ENCODE results near the gene TBC1D16. TPM values are rescaled to one million over a fixed set of nuclear protein-coding genes. Genes with fewer than 3 reads are reported as not detected.
"Not testable (repeated sequence)": the region's sequence is repeated elsewhere in the genome, so short reads cannot be mapped to it uniquely, and the experiment has no call there.

Gene TBC1D16
- total and polyA plus RNA-seq, 4 donors = 7.3 to 48.5 (median 16.5) TPM

GRCh38 chr17:79966681-79967080, 69.0 kb downstream of the TBC1D16 start:
- Histone ChIP-seq H3K27me3 (ENCODE audit: control insufficient read depth in 3 of 3, insufficient read depth in 3 of 3, low read length in 2 of 3) (no peaks in the 10 kb centered on the region), H3K27ac (ENCODE audit: low read depth in 1 of 2, low read length in 1 of 2) (no peak overlapping the region), H3K9me3 (ENCODE audit: control insufficient read depth in 4 of 4, insufficient read depth in 3 of 4, low read length in 3 of 4) (no peaks in the 10 kb centered on the region), H3K4me1 (ENCODE audit: control insufficient read depth in 5 of 5, insufficient read depth in 5 of 5, low read length in 5 of 5) (peaks cover 0 to 5% (median 0%) of the 10 kb centered on the region in 5 donors), H3K4me3 (no peak overlapping the region), H3K9ac (ENCODE audit: insufficient read depth in 1 of 2, low read length in 2 of 2) (no peak overlapping the region), H3K36me3 (ENCODE audit: control insufficient read depth in 4 of 4, insufficient read depth in 4 of 4, low read length in 4 of 4) (no peaks in the 10 kb centered on the region)
- ATAC-seq (ENCODE audit: insufficient read depth, low FRiP score) (no peak), DNase-seq (no peak)
- no peak for TF ChIP-seq CTCF (IDR thresholded peaks at IDR 0.05; ENCODE audit: control extremely low read depth, extremely low read depth)
- WGBS, 2 donors = 71 to 87% methylated on average over 3 of the region's 3 CpGs

GRCh38 chr17:79965806-79966205, 69.9 kb downstream of the TBC1D16 start:
- no peak overlapping the region for H3K4me3 ChIP-seq
- H3K27me3 ChIP-seq (ENCODE audit: control insufficient read depth in 3 of 3, insufficient read depth in 3 of 3, low read length in 2 of 3) = no peaks in the 10 kb centered on the region
- no peak overlapping the region for H3K27ac ChIP-seq (ENCODE audit: low read depth in 1 of 2, low read length in 1 of 2)
- no peak overlapping the region for H3K9ac ChIP-seq (ENCODE audit: insufficient read depth in 1 of 2, low read length in 2 of 2)
- TF ChIP-seq CTCF (IDR thresholded peaks at IDR 0.05; ENCODE audit: control extremely low read depth, extremely low read depth) = no peak
- DNase-seq (peak; percentile 58 to 83 (median 76)), ATAC-seq (ENCODE audit: insufficient read depth, low FRiP score) (no peak)
- 71 to 77% methylated on average over 6 of the region's 6 CpGs for WGBS, 2 donors
- H3K9me3 ChIP-seq (ENCODE audit: control insufficient read depth in 4 of 4, insufficient read depth in 3 of 4, low read length in 3 of 4) = peaks cover 0 to 4% (median 0%) of the 10 kb centered on the region in 4 donors
- no peaks in the 10 kb centered on the region for H3K36me3 ChIP-seq (ENCODE audit: control insufficient read depth in 4 of 4, insufficient read depth in 4 of 4, low read length in 4 of 4)
- H3K4me1 ChIP-seq (ENCODE audit: control insufficient read depth in 5 of 5, insufficient read depth in 5 of 5, low read length in 5 of 5) = peaks cover 0 to 5% (median 0%) of the 10 kb centered on the region in 5 donors

GRCh38 chr17:79962467-79962866, 73.2 kb downstream of the TBC1D16 start:
- not testable (repeated sequence) for DNase-seq

GRCh38 chr17:79961567-79961966, 74.1 kb downstream of the TBC1D16 start:
- ATAC-seq (ENCODE audit: insufficient read depth, low FRiP score); H3K9me3 ChIP-seq (ENCODE audit: control insufficient read depth in 4 of 4, insufficient read depth in 3 of 4, low read length in 3 of 4); H3K27ac ChIP-seq (ENCODE audit: low read depth in 1 of 2, low read length in 1 of 2); DNase-seq; H3K27me3 ChIP-seq (ENCODE audit: control insufficient read depth in 3 of 3, insufficient read depth in 3 of 3, low read length in 2 of 3); H3K4me1 ChIP-seq (ENCODE audit: control insufficient read depth in 5 of 5, insufficient read depth in 5 of 5, low read length in 5 of 5); H3K4me3 ChIP-seq; H3K36me3 ChIP-seq (ENCODE audit: control insufficient read depth in 4 of 4, insufficient read depth in 4 of 4, low read length in 4 of 4); H3K9ac ChIP-seq (ENCODE audit: insufficient read depth in 1 of 2, low read length in 2 of 2): not testable (repeated sequence)
- WGBS, 2 donors = 97% methylated on average over 9 of the region's 9 CpGs

More at GRCh38 chr17:79962467-79962866, 73.2 kb downstream of the TBC1D16 start:
- H3K4me3 ChIP-seq; H3K27me3 ChIP-seq (ENCODE audit: control insufficient read depth in 3 of 3, insufficient read depth in 3 of 3, low read length in 2 of 3); H3K36me3 ChIP-seq (ENCODE audit: control insufficient read depth in 4 of 4, insufficient read depth in 4 of 4, low read length in 4 of 4); H3K9me3 ChIP-seq (ENCODE audit: control insufficient read depth in 4 of 4, insufficient read depth in 3 of 4, low read length in 3 of 4); H3K4me1 ChIP-seq (ENCODE audit: control insufficient read depth in 5 of 5, insufficient read depth in 5 of 5, low read length in 5 of 5); ATAC-seq (ENCODE audit: insufficient read depth, low FRiP score); H3K9ac ChIP-seq (ENCODE audit: insufficient read depth in 1 of 2, low read length in 2 of 2); H3K27ac ChIP-seq (ENCODE audit: low read depth in 1 of 2, low read length in 1 of 2): not testable (repeated sequence)
- WGBS, 2 donors = 96 to 99% methylated on average over 6 of the region's 6 CpGs

All from lung (tissue), 12 donors.